Measurements from ENCODE around the gene MGMT. TPM values are rescaled to one million over a fixed set of nuclear protein-coding genes. Genes with fewer than 3 reads are reported as not detected.

Gene MGMT
- total RNA-seq, 1 experiment from 2014 or later = 11.5 TPM

GRCh38 chr10:129777687-129778086 lies 310.6 kb downstream of the MGMT start:
- BruUV-seq (replicated peaks) = no TSS peak
- Histone ChIP-seq H3K4me2 (ENCODE audit: low read length) (no peak overlapping the region), H3K4me3 (replicated peaks in 1 of 2; ENCODE audit: low read depth in 1 of 2, low read length in 2 of 2) (no peak overlapping the region), H3K27ac (ENCODE audit: low read depth, low read length) (no peak overlapping the region), H3K27me3 (ENCODE audit: insufficient read depth, low read length) (no peaks in the 10 kb centered on the region), H3K9ac (ENCODE audit: low read length) (no peak overlapping the region), H2AFZ (ENCODE audit: low read depth, low read length, poor library complexity, severe bottlenecking) (no peak overlapping the region), H3K36me3 (ENCODE audit: control insufficient read depth in 1 of 2, insufficient read depth in 2 of 2, low read length in 2 of 2) (no peaks in the 10 kb centered on the region), H3K4me1 (ENCODE audit: control insufficient read depth in 1 of 2, insufficient read depth in 2 of 2, low read length in 2 of 2) (no peaks in the 10 kb centered on the region), H3K79me2 (ENCODE audit: insufficient read depth, low read length) (no peaks in the 10 kb centered on the region), H3K9me3 (ENCODE audit: control insufficient read depth in 1 of 2, insufficient read depth in 1 of 2, low read depth in 1 of 2, low read length in 2 of 2) (no peaks in the 10 kb centered on the region), H3K9me2 (ENCODE audit: insufficient read depth) (no peaks in the 10 kb centered on the region), H4K20me1 (ENCODE audit: insufficient read depth) (no peaks in the 10 kb centered on the region)
- ATAC-seq (no peak), DNase-seq (ENCODE audit: low read depth, low spot score) (no peak)
- CTCF ChIA-PET = no interaction called here
- RAD21 ChIA-PET (ENCODE audit: low non-redundant PET in 1 of 2, low total read pairs in 2 of 2, uncharacterized antibody in 2 of 2, unreplicated experiment in 2 of 2) = no interaction called here
- TF ChIP-seq POLR2A (IDR thresholded peaks at IDR 0.05; ENCODE audit: borderline replicate concordance, extremely low read depth, insufficient read depth, insufficient read length) (no peak), REST (IDR thresholded peaks at IDR 0.05; ENCODE audit: low read depth) (no peak)
- intact Hi-C loops (cut with micrococcal nuclease) = no loop called here
- POLR2A ChIA-PET = no interaction called here

- DNase-seq (ENCODE audit: low read depth, low spot score) = no peak
- no peaks in the 10 kb centered on the region for H3K36me3 ChIP-seq (ENCODE audit: control insufficient read depth in 1 of 2, insufficient read depth in 2 of 2, low read length in 2 of 2)
- H3K4me3 ChIP-seq (replicated peaks in 1 of 2; ENCODE audit: low read depth in 1 of 2, low read length in 2 of 2) = no peak overlapping the region
- no peaks in the 10 kb centered on the region for H4K20me1 ChIP-seq (ENCODE audit: insufficient read depth)
- no peaks in the 10 kb centered on the region for H3K79me2 ChIP-seq (ENCODE audit: insufficient read depth, low read length)
- no peaks in the 10 kb centered on the region for H3K4me1 ChIP-seq (ENCODE audit: control insufficient read depth in 1 of 2, insufficient read depth in 2 of 2, low read length in 2 of 2)
- H3K27ac ChIP-seq (ENCODE audit: low read depth, low read length) = no peak overlapping the region
- no peak overlapping the region for H3K9ac ChIP-seq (ENCODE audit: low read length)
- POLR2A ChIA-PET = no interaction called here
- no peaks in the 10 kb centered on the region for H3K9me3 ChIP-seq (ENCODE audit: control insufficient read depth in 1 of 2, insufficient read depth in 1 of 2, low read depth in 1 of 2, low read length in 2 of 2)
- BruUV-seq (replicated peaks) = no TSS peak
- no peaks in the 10 kb centered on the region for H3K27me3 ChIP-seq (ENCODE audit: insufficient read depth, low read length)
- RAD21 ChIA-PET (ENCODE audit: low non-redundant PET in 1 of 2, low total read pairs in 2 of 2, uncharacterized antibody in 2 of 2, unreplicated experiment in 2 of 2) = no interaction called here
- ATAC-seq = no peak
- no peak overlapping the region for H2AFZ ChIP-seq (ENCODE audit: low read depth, low read length, poor library complexity, severe bottlenecking)
- H3K9me2 ChIP-seq (ENCODE audit: insufficient read depth) = no peaks in the 10 kb centered on the region
- H3K4me2 ChIP-seq (ENCODE audit: low read length) = no peak overlapping the region
- CTCF ChIA-PET = no interaction called here
- intact Hi-C loops (cut with micrococcal nuclease) = no loop called here
- no peak for TF ChIP-seq RAD21 (IDR thresholded peaks at IDR 0.05; ENCODE audit: low read depth)
- TF ChIP-seq ZFX (IDR thresholded peaks at IDR 0.05) = no peak
- no peak for TF ChIP-seq JUND (IDR thresholded peaks at IDR 0.05)
- no peak for TF ChIP-seq FOSL1 (IDR thresholded peaks at IDR 0.05; ENCODE audit: low read depth)
- no peak for TF ChIP-seq SRF (IDR thresholded peaks at IDR 0.05; ENCODE audit: low read depth)
- TF ChIP-seq EZH2phosphoT487 (IDR thresholded peaks at IDR 0.05; ENCODE audit: borderline replicate concordance) = no peak
- no peak for TF ChIP-seq SIN3A (IDR thresholded peaks at IDR 0.05; ENCODE audit: low read depth)
- no peak for TF ChIP-seq YY1 (IDR thresholded peaks at IDR 0.05; ENCODE audit: extremely low read depth, insufficient replicate concordance, low read depth, low read length)
- no peak for TF ChIP-seq EGR1 (IDR thresholded peaks at IDR 0.05; ENCODE audit: low read depth)
- TF ChIP-seq MAX (IDR thresholded peaks at IDR 0.05) = no peak
- TF ChIP-seq POLR2AphosphoS5 (IDR thresholded peaks at IDR 0.05; ENCODE audit: low read depth, low read length) = no peak
- TF ChIP-seq CTCF (IDR thresholded peaks at IDR 0.05 in 2 of 3, conservative IDR thresholded peaks at IDR 0.05 in 1 of 3; ENCODE audit: borderline replicate concordance in 1 of 3, insufficient read depth in 1 of 3, low read depth in 2 of 3, low read length in 2 of 3) = no peak
- TF ChIP-seq ZBTB33 (IDR thresholded peaks at IDR 0.05; ENCODE audit: extremely low read depth, insufficient replicate concordance, low read length) = no peak
Measured at GRCh38 chr10:129778571-129778970, 311.5 kb downstream of the MGMT start.
